GM23338 (cell line): Measurements from ENCODE around the gene LIPH. TPM values are rescaled to one million over a fixed set of nuclear protein-coding genes. Genes with fewer than 3 reads are reported as not detected.

Source experiments
- CREB1 ChIP-seq: fragments of 250-450 bp; sonication (Bioruptor Pico); IDR thresholded peaks from 2 replicates; pipeline ENCODE4 v1.5.0; 2020; ENCODE audit warnings: low read depth, mild to moderate bottlenecking, moderate library complexity
- EZH2phosphoT487 ChIP-seq: fragments of 200-600 bp; sonication (generic); IDR thresholded peaks from one replicate; pipeline ENCODE4 v1.8.1; 2018; ENCODE audit warnings: antibody characterized with exemption; ENCODE audit not compliant: unreplicated experiment
- JUNB ChIP-seq: IDR thresholded peaks from one replicate; pipeline ENCODE4 v1.6.1; 2016; ENCODE audit warnings: antibody characterized with exemption; ENCODE audit not compliant: unreplicated experiment
- POLR2AphosphoS5 ChIP-seq: IDR thresholded peaks from 2 replicates; pipeline ENCODE4 v1.6.1; 2016; ENCODE audit warnings: antibody characterized with exemption, low read depth
- STAT1 ChIP-seq: IDR thresholded peaks from one replicate; pipeline ENCODE4 v1.6.1; 2016; ENCODE audit warnings: antibody characterized with exemption; ENCODE audit not compliant: unreplicated experiment
- ZNF331 ChIP-seq: fragments of 250-450 bp; sonication (Bioruptor Pico); IDR thresholded peaks from 2 replicates; pipeline ENCODE4 v1.5.0; 2020; ENCODE audit warnings: low read depth, mild to moderate bottlenecking, moderate library complexity
- ZNF462 ChIP-seq: fragments of 250-450 bp; sonication (Bioruptor Pico); IDR thresholded peaks from 2 replicates; pipeline ENCODE4 v1.5.0; 2020; ENCODE audit warnings: mild to moderate bottlenecking, moderate library complexity
- polyA plus RNA-seq: library from polyadenylated mRNA; unstranded; fragments of >200 nt; fragmentation: Nextera tagmentation; extraction: Ambion mirVana; gene quantifications from 2 replicates; pipeline ENCODE4 v1.2.1, GENCODE V29; 2016
- total RNA-seq: library from RNA; depleted of rRNA; stranded (reverse); fragments of >200 nt; shearing (Covaris generic); gene quantifications from 2 replicates; pipeline ENCODE4 v1.2.3, GENCODE V29; 2014; rRNA removed

The LIPH gene
- total and polyA plus RNA-seq, 2 experiments from 2014 or later: 0.03 to 0.16 TPM

- no peak for TF ChIP-seq ZNF462 (CRISPR knock-in tag)
- TF ChIP-seq CREB1 (CRISPR knock-in tag): no peak
- no peak for TF ChIP-seq POLR2AphosphoS5
- TF ChIP-seq ZNF331: no peak
- TF ChIP-seq EZH2phosphoT487: no peak
- no peak for TF ChIP-seq JUNB
- no peak for TF ChIP-seq STAT1
Measured at GRCh38 chr3:185457376-185457775, 95.0 kb downstream of the LIPH start (continued).

Other genes starting within 250 kb of the LIPH start
- gene MAP3K13, start 189.5 kb downstream of the LIPH start, total RNA-seq: 10.7 and 18.9 TPM in 2 replicates
- gene MAP3K13, start 189.5 kb downstream of the LIPH start, polyA plus RNA-seq: 128 and 129 TPM in 2 replicates
- 12.4 and 13.7 TPM in 2 replicates for gene TMEM41A, start 53.6 kb downstream of the LIPH start, total RNA-seq
- 15.9 and 16.1 TPM in 2 replicates for gene TMEM41A, start 53.6 kb downstream of the LIPH start, polyA plus RNA-seq
- gene SENP2, start 33.7 kb upstream of the LIPH start, total RNA-seq: 80.3 and 119 TPM in 2 replicates
- gene SENP2, start 33.7 kb upstream of the LIPH start, polyA plus RNA-seq: 25.1 and 29.2 TPM in 2 replicates